HG03442 (cell line): Measurements from ENCODE around the gene SLC2A8.

Experiments
- ATAC-seq: cut with Tn5 transposase; IDR thresholded peaks from one replicate; pipeline ENCODE4 v1.9.1; 2021; ENCODE audit warnings: mild to moderate bottlenecking, moderate library complexity; ENCODE audit not compliant: unreplicated experiment

Gene SLC2A8, protein sequence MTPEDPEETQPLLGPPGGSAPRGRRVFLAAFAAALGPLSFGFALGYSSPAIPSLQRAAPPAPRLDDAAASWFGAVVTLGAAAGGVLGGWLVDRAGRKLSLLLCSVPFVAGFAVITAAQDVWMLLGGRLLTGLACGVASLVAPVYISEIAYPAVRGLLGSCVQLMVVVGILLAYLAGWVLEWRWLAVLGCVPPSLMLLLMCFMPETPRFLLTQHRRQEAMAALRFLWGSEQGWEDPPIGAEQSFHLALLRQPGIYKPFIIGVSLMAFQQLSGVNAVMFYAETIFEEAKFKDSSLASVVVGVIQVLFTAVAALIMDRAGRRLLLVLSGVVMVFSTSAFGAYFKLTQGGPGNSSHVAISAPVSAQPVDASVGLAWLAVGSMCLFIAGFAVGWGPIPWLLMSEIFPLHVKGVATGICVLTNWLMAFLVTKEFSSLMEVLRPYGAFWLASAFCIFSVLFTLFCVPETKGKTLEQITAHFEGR

DNA sequence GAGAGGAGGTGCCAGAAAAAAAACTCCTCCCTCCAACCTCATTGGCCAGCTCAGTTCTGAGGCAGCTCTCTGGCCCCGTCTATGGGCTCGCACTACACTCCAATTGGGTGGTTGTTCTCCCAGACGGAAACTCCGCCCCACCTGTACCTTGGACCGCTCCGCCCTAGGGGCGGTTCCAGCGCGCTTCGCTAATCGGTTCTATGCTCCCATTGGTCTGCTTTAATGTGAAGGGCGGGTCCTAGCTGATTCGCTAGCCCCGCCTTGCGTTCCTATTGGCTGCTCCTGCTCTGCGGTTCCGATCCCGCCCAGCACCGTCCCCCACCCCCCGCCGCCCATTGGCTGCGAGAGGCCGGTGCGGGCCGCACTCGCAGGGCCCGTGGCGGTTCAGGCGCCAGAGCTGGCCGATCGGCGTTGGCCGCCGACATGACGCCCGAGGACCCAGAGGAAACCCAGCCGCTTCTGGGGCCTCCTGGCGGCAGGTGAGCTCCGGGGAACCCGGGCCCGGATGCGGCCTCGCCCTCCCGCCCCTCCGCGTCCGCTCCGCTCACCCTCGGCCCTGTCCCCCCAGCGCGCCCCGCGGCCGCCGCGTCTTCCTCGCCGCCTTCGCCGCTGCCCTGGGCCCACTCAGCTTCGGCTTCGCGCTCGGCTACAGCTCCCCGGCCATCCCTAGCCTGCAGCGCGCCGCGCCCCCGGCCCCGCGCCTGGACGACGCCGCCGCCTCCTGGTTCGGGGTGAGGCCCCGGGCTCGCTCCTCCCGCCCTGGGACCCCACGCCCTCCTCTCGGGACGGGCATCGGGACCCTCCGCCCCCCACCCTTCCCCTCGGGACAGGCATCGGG is at the start of gene SLC2A8:
Gene SLC2A8 (plus strand): TSS at position 362 of the 838 bp plus-strand sequence. CDS start 62 bp downstream, at position 424.
- peak; percentile 91 for ATAC-seq

DNA sequence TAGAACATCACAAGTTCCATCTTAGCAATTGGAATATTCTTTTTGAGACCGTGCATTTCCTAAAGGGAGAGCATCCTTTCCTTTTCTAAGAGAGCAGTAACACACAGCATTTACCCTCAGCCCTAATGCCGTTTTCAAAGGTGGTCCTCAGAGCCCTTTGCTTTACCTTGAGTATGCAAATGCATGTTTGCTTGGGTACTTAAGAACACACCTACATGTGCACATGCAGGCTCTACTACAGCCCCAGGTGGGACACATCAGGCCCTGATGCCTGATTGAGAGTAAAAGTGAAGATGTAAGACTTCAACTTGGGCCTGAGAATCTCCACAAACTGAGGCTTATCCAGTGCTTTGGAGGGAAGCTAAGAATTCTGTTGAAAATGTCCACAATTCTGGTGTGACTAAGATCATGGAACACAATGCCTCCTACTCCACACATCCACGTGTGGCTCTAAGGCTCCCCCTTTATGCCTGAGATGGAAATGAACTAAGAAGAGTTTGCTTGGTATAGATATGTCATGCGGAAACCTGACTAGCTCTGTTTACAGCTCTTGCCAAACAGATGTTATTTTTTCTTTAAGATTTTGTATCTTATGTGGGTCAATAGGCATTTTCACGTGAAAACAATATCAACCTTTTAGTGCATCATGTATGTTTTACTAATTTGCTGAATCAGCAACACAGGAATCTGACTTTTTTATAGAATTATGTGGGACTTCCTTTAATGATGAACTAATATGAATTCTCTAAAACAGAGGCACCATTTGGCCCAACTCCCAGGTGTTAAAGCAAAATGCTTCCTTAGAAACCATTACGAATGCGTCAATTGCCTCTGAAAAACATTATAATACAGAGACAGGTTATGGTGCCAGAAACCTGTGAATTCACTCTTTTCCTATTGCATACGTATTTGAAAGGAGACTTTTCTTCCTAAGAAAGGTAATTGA is 48.9 kb upstream of the SLC2A8 start:
- no peak for ATAC-seq

DNA sequence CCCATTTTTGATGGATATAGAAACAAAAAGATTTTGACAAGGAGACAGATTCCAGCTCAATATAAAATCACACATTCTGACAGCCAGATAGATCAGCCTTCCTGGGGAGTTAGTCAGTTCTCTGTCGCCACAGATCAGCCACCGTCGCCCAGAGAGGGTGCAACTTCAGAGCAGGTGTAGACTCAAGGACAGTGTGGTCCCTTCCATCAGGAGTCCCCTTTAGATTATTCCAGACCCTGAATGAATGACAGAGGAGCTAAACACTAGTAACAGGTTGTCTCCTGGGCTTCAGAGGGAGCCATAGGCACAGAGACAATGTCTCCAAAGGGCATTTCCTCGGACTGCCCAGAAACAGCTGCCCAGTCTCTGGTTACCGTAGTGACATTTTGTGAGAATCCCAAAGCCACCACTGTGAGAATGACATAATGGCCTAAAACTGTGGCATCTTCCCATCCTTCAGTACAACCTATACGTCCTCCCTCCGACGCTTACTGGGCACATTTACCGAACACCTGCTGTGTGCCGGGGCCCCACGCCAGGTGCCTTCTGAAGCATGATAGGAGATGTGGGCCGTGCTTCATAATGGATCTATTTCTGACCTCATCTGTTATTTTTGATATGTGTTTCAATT is 47.4 kb upstream of the SLC2A8 start:
- no peak for ATAC-seq

DNA sequence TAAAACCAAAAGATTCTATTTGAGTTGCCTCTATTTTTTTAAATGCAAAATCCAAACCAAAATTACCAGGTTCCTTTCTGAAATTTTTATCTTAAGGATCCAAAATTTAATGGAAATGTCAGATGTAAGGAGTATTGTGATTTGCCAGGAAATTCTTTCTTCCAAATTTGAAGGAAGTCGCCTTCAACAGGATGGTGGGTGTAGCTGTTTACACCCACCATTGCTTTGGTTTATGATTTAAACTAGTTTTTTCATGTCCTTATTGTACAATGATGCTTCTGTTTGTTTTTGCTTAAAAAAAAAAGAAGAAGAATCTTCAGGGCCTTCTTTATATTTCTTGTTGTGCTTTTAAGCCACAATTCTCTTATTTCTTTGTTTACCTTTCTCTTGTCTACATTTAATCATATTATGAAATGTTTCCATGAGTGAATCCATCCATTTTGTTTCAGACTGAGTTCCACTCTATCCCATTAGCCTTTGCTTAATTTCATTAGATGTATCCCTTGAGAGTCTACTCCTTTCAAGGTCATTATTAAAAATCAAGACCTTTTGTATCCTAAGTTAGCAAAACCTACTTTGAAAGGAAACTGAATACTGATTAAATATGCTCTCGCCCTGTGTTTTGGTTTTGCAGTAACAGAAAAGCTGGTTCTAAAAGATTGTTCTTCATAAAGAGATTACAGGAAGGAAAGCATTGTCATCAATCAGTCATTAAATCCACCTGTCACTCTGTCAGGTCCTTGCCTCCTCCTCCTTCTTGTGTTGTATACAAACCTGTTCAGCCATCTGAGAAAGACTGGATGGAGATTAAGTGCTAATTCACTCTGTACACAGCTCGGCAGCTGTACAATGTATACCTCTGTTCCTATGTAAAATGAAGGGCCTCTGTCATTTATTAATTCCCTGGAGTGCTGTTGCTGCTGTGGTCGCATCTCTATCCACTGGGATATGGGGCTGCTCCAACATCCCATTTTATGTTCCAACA is 45.5 kb upstream of the SLC2A8 start:
- no peak for ATAC-seq

DNA sequence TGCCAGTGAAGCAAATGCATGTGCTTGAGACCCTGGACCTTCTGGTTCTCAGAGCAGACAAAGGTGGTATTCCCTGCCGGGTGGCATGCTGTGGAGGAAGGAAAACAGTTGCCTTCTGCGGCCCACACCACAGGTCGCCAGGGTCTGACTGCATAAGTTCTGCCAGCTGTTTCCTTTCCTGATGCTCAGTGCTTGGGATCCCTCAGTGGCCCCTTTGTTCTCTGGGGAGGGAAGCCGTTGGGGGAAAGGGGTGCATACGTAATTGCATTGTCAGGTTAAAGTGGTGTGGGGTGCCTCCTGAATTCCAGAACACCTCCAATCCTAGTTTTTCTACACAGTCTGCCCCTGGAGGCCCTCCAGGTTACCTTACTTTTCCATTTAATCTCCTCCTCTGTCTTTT is 43.1 kb upstream of the SLC2A8 start:
- ATAC-seq, result no peak

DNA sequence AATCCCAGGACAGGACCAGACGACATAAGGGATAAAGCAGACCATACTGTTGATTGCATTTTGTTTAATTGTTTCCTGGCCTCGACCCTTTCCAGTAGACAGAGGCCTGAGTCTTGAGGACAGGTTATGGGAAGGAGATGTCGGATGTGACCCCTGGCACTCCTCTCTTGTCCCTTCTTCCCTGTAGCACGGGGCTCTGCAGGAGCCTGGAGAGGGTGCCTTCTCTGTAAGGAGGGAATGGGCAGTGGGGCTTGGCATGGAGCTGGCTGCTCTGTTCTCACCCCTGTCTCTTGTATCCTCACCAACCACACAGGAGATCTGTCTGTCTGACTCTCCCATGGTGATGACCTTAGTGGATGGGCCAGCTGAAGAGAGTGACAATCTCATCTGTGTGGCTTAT is 40.1 kb upstream of the SLC2A8 start:
- ATAC-seq, result no peak

DNA sequence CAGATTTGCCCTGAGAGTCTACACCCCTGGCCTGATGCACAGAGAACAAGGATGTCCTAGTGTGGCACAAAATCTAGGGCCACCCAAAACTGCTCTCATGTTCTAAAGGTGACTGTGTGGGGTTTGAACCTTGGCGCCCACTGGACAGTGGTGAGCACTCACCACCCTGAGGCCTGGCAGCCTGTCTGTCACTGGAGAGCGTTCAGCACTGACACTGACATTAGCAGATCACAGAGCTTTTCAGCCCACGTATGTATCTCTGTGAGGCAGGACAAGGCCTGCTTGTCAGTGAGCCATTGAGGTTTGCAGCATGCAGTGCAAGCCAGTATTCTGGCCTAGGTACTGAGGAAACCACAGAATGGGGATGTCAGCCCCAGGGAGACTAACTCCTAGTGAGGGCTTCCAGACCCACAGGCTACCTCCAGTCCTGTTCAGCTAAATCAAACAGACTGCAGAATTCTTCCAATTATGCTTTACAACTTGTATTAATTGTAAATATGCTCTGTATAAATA is 38.9 kb upstream of the SLC2A8 start:
- no peak for ATAC-seq

DNA sequence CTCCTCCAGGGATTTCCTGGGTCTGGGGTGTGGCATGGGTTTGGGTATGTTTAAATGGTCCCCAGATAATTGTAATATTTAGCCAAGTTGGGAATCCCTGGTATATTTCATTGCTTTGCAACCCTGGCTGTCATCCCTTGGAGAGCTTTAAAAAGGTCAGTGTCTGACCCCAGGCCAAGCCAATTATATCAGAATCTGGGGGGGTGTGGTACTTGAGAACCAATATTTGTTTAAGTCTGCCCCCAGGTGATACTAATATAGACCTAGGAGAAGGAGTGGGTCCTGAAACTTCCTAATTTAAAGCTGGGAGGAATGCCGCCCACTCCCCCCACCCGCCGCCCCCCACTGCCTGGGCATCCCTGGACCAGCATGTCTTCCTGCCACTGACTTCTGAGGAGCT is 38.2 kb upstream of the SLC2A8 start:
- ATAC-seq, result no peak

DNA sequence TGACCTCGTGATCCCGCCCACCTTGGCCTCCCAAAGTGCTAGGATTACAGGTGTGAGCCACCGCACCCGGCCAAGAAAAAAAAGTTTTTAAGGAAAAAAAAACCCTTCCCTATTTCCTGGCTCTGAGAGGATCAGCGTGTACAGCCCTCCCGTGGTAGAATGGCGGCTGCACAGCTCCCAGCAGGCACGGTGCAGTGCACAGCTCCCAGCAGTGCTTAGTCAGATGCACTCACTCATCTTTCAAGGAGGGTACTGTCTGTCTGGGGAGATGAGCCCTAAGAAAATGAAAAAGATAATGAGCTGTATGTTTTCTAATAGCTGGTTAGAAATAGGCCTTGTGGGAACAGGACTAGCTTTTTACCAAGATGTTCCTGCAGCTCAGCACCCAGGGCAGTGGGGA is 36.7 kb upstream of the SLC2A8 start:
- ATAC-seq, result no peak

DNA sequence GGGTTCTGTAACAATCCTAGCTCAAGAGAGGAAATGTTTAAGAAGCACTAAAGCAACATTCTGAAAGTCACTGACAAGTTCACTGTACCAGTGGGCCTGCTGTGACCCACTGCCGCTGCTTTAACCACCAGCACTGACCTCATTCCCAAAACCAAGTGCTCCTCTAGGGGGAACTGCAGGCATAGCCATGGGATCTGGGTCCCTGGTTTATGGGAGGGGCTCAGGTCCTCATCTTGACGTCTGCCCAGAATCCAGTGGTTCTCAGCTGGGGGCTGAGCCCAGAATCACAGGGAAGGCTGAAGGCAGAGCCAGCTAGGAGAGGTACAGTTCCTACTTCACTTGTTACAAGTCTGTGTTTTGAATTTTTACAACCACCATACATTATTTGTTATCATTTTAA is 36.1 kb upstream of the SLC2A8 start:
- no peak for ATAC-seq

DNA sequence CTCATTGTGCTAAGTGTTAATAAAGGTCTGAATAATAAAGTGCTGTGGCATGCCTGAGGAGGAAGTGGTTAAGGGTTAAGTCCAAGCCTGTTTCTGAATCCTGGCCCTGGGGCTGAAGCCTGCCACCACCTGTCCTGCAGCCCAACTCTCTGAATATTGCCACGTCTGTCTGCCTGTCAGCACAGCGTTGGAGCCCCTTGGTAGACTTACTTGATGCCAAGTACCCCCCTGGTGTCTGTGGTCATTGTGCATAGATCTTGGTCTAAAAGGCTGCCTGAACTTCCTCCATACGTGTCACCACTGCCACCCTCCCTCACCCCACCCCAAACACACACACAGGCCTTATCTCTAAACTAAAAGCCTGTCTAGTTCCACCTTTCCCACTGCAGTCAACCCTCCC is 35.4 kb upstream of the SLC2A8 start:
- no peak for ATAC-seq

DNA sequence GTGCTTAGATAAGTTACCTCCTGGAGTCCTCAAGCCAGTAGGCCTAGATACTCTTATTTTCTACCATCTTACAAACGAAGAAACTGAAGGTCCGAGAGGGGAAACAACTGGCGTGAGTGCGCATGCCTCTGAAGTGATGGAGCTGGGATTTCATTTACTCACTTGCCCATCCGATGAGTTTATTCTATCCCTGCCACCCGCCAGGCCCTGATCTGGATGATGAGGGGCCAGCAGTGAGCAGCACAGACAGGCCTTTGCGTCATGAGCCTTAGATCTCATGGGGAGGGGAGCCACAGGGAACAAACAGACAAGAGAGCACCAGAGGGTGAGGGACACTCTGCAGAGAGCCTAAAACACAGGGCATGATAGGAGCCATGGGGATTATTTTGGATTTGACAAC is 34.1 kb upstream of the SLC2A8 start:
- no peak for ATAC-seq

DNA sequence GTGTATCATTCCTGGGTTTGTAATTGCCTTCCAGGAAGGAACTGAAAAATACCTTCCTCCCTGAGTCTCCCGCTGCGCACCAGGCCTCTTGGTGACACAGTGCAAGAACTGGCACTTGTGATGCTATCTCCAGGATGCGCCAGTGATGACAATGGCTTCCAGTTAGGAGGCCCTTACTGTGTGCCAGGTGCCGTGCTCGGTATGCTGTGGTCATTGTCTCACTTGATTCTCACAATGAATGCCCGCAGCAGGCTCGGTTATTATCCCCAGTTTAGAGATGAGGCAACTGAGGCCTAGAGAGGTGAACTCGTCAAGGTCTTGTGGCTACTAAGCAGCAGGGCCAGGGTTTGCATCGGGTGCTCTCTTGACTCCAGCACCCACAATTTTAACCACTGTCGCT is 31.5 kb upstream of the SLC2A8 start:
- no peak for ATAC-seq

DNA sequence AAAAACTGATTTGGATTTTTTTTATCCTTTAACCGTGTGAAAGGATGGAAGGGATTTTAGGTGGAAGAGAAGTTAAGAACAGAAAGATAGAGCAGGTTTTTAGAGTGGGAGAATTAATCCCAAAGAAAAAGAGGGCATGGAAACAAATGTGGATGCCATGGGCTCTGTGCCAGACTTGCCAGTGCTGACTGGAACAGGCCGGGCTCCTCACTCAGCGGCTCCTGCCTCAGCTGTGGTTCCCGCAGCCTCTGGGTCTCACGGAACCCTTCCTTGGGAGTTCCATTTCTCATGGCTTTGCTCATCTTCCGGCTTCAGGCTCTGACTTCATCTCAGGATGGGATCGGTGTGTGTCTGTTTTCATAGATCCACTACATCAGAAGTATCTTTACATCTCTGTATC is 30.4 kb upstream of the SLC2A8 start:
- ATAC-seq, result no peak

DNA sequence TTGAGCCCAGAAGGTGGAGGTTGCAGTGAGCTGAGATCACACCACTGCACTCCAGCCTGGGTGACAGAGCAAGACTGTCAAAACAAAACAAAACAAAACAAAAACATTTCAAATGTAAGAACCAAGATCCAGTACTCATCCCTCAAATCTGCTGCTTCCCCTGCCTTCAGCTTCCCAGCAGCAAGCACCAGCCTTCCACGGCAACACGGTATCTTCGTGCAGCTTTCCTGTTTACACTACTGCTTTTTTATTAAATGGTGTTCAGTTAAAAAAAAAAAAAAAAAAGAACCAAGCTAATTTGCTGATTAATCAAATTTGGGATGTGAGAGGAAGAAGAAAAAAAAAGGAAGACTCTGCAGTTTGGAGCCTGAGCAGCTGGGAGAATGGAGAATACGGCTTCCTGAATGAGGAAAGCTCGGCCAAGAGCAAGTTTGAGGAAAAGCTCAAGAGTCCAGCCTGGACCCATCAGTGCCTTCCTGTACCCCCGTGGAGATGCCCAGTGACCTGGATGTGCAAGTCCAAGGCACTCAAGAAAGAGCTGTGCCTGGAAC is 28.0 kb upstream of the SLC2A8 start:
- no peak for ATAC-seq

DNA sequence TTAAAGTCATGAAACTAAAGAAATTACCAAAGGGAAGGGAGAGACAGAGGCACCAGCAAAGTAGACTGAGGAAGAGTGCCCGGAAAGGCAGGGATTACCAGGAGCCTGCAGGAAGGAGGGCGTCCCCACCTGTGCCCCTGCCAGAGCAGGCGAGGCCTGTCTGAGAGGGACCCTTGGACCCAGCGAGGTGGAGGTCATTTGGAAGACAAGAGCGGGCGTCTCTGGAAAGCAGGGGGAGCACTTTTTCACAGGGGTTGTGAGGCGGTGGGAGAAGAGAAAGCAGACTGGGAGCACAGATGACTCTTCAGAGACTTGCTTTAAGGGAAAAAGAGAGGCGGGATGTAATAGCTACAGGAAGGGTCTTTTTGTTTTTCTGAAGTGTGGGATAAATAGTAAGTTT is 27.5 kb upstream of the SLC2A8 start:
- ATAC-seq, result no peak

DNA sequence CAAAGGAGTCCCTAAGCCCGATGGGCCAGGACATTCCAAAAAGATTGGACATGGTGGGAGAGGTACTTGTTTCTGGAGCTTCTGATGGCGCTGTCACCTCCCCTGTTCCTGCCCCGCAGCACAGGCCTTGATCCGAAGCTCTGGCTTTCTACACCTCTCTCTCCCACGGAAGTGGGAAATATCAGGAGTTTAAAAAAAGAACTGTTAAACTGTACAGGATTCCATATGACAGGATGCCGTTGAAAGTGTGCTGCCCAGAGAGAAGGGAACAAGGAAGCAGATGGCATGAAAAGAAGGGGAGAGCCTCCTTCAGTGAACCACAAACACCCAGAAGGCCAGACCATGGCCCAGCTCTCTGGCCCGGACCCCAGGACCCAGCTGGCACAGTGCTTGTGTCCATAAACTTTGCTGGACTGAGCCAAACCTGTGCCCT is 26.8 kb upstream of the SLC2A8 start:
- no peak for ATAC-seq
